Activated CD8-positive, alpha-beta memory T cell treated with anti-CD3 and anti-CD28 coated beads for 48 hours (primary cell): ENCODE results near the gene DPH2.

Source experiments
- DNase-seq, 3 experiments: peaks; one replicate each; pipeline ENCODE4 v3.0.0-alpha.2; 2020; ENCODE audit warnings: low read depth in 2 of 3, low spot score in 2 of 3

Gene DPH2

DNA sequence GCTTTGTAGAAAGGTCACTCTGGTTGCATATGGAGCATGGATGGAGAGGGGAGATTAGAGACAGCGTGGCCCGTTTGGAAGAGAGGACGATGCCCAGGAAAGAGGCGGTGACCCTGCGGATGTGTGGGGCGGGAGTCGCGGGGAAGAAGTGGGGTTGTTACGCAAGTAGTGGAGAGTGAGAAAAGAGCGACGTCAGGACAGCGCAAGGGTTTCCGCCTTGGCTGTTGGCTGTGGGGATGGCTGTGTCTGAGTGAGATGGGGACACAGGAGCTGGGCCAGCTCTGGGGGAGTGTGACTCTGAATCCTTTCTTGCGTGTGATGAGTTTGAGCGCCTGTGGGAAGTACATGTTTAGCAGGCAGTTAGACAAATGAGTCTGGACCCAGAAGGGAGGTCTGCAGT is 13.0 kb downstream of the DPH2 start:
- DNase-seq = no peak

GRCh38 chr1:43983253-43983899 is 13.6 kb downstream of the DPH2 start:
- no peak for DNase-seq

DNA sequence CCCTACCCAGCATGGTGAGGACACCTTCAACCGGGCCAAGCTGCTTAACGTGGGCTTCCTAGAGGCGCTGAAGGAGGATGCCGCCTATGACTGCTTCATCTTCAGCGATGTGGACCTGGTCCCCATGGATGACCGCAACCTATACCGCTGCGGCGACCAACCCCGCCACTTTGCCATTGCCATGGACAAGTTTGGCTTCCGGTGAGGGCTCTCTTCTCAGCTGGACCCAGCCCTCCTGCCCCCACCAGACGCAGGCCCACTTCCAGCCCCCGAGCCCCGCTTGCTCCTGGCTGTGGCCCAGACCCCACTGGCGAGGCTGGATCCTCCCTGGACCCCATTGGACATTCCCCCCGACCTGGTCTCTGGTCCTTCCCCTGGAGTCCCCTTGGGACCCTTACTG is 15.0 kb downstream of the DPH2 start:
- DNase-seq = no peak

DNA sequence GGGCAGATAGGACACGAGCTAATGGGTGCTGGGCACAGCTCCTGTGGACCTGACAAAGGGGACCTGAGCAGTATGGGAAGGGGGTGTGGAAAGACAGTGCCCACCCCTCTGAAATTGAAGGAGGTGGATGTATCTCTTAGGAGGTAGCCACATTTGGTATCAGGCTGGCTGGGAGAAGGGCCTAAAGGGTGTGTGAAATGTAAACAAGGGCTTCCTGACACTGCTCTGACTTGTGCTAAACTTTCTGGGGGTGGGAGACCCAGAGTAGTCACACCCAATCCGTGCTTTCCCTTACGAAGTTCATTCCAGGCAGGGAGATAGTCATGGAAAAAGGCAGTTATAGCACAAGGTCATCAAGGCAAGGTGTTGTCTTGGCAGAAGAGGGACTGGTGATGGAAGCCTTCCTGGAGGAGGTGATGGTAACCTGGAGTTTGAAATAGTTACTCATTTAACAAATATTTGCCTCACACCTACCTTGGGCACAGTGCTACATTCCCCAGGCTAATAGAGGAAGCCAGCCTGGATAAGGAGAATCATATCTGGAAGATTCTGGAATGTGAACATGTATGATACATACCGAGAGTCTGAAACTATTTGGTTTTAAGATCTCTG is 16.3 kb downstream of the DPH2 start:
- no peak for DNase-seq

GRCh38 chr1:43986712-43987111 is 16.9 kb downstream of the DPH2 start:
- no peak for DNase-seq

- no peak for DNase-seq
These were observed 17.5 kb downstream of the DPH2 start for GRCh38 chr1:43987159-43987902.

- no peak for DNase-seq
These were observed 20.7 kb downstream of the DPH2 start for GRCh38 chr1:43990271-43991199.

DNA sequence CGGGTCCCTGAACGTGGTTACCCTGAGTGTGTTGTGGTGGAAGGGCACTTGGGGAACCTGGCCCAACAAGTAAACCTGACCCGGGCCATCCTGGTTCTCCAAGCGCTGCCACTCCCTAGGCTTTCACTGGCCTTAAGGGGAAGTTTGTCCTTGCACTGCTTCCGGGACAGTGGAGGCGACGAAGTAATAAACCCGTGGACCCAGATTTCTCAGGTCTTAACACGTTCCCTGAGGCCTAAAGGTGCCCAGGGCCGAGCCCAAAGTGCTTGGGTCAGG is 21.3 kb downstream of the DPH2 start:
- DNase-seq = no peak

DNA sequence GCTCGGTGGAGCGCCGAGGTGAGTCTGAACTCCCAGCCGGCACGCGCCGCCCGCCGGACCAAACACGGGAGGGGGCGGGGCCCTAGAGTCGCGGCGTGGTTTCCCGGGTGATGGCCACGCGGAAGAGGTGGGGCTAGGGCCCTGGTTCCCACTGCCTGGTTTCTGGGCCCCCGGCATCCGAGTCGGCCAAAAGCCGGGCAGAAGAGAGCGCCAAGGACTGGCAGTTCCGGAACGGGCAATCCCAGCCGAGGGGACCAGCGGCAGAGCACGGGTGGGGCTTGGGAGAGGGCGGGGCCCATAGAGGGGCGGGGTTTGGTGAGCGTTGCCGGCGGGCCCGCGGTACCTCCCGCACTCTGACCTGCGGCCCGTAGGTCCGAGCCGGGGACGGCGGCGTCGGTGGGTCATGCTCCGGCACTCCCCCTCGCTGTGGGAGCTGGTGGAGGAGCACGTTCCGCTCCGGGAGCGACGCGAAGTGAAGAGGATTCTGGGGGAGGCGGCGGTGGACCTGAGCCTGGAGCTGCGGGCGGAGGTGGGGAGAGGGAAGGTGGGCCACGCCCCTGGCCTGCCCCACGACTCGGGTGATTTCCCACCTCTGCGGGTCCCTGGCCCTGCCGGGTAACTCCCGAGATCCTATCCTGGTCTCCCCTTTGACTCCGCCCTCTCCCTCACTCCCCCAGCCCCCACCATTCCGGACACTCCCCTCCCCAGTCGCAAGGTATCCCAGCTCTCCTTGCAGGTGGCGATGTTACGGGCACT is 21.8 kb downstream of the DPH2 start, which contains the start of gene CCDC24:
Gene CCDC24, plus strand, starts transcription at position 124 of the 756 bp plus-strand sequence. Its CDS starts 280 bp downstream, at position 404.
- DNase-seq = peak; percentile 37 to 52 (median 51)

GRCh38 chr1:43992232-43992995 is 22.6 kb downstream of the DPH2 start:
- DNase-seq = no peak

DNA sequence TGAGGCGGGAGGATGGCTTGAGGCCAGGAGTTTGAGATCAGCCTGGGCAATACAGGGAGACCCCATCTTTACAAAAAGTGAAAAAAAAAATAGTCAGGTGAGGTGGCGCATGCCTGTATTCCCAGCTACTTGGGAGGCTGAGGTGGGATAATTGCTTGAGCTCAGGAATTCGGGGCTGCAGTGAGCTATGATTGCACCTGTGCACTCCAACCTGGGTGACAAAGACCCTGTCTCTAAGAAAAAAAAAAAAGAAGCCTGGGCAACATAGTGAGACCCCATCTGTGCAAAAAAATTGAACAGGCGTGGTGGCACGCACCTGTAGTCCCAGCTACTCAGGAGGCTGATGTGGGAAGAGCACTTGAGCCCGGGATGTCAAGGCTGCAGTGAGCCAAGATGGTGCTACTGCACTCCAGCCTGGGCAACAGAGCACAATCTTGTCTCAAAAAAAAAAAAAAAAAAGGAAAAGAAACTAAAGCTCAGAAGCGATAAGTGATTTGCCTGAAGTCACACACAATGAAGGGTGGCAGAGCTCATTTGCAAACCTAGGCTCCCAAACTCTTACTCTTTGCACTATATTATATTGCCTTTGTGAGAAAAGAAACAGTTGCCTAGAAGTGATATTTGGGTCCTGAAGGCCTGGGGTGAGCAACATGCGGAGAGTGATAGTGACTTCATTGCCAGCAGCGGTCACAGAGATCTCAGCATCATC is 23.6 kb downstream of the DPH2 start:
- no peak for DNase-seq

GRCh38 chr1:43994071-43994470 is 24.3 kb downstream of the DPH2 start:
- DNase-seq = no peak

DNA sequence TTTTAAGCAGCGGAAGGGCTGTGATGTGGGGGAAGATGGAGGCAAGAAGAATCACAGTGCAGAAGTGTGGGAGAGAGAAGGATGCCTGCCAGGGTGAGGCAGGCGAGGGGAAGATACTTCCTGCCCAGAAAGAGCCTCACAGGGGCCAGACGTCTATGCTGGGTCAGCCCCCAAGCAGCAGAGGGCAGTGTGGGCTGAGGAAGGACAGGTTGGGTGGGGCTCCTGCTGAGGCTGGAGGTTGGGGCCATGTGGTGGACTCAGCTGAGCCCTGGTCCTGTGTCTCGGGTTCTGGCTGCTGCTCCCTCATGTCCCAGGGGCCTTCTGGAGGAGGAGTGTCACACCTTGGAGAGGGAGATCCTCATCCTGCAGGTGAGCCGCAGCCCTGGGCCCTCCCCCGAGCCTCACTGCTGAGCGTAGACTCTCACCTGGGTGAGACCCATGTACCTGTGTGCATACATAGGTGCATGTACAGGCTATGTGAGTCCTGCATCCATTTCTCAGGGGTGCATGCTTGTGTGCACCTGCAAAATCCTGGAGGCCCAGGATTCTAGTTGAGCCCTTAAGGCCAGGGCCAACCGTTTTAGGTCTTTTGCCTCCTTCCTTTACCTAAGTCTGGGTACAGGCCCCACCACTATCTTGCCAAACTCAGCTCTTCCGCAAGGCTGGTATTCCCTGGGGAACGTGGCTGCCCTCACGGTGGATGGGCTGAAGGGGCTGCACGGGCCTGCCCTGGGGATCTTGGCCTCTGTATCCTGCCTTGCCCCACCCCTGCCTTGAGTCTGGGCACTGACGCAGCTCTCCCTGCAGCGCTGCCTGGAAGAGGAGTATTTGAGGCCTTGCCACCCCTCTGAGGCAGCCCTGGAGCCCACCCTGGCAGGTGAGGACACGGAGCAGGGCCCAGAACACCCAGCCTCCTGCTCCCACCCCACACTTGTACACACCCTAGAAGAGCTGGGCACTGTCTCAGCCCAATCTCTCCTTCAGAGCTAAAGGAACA is 25.3 kb downstream of the DPH2 start:
- no peak for DNase-seq

DNA sequence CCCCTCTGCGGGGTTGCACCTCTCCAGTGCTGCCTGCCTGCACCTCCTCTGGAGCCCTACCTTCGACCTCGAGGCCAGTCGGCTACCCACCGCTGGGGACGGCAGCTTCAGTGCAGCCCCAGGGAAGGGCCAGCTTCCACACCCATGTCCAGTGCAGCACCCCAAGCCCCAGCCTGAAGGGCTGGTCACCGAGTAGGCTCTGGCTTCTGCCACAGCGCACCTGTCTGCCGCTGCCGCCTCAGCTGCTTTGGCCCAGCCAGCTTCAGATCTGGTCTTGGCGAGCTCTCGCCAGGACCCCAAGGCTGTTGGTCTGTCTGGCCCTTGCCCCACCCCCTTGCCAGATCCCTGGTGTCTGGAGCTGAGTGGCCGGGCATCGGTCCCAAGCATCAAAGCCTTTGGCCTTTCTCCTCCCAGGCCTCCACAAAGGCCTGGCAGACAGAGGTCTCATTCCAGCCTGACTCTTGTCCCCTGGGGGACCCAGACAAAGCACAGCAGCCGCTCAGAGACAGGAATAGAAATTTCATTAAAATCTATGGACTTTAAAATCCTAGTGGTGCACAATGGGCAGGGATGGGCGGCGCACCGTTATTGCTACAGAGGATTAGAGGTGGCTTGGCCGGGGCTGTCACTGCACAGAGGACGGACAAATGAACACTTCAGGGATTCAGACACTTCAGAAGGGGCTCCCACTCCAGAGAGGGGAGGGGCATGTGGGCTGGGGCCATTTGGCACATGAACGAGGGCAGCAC is 26.3 kb downstream of the DPH2 start:
- DNase-seq = no peak

GRCh38 chr1:43996733-43997115 is 26.9 kb downstream of the DPH2 start:
- no peak for DNase-seq

- no peak for DNase-seq
These were observed 27.6 kb downstream of the DPH2 start for GRCh38 chr1:43997295-43997999.

DNA sequence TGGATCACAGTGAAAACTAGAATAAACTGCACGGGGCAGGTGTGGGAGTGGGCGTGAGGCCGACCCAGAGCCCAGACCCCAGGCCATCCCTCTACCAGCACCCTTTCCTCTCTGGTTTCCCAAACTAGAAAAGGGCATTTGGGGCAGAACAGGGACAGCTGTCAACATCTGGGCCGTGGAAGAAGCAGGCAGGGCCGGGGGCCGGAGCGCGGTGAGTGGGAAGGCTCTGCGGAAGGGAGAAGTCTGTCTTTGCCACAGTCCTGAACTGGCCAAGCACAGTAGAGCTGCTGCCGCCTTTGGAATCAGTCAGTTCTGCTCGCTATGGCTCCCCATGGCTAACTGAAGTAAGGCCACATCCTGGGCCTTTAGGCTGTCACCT is 28.2 kb downstream of the DPH2 start:
- DNase-seq = no peak
